Smooth muscle cell of the brain vasculature (primary cell): Measurements from ENCODE around the gene CLIC6.

Source experiments
- DNase-seq: peaks from one replicate; pipeline ENCODE4 v3.0.0-alpha.2; 2012; ENCODE audit warnings: low read depth, low spot score

The CLIC6 gene

GRCh38 chr21:34668803-34669148, at the start of gene CLIC6:
TSS of gene CLIC6 (plus strand) at chr21:34668994. CDS start at chr21:34669389, 395 bp downstream.
- DNase-seq = no peak

GRCh38 chr21:34619841-34620665, 48.7 kb upstream of the CLIC6 start:
- no peak for DNase-seq

DNA sequence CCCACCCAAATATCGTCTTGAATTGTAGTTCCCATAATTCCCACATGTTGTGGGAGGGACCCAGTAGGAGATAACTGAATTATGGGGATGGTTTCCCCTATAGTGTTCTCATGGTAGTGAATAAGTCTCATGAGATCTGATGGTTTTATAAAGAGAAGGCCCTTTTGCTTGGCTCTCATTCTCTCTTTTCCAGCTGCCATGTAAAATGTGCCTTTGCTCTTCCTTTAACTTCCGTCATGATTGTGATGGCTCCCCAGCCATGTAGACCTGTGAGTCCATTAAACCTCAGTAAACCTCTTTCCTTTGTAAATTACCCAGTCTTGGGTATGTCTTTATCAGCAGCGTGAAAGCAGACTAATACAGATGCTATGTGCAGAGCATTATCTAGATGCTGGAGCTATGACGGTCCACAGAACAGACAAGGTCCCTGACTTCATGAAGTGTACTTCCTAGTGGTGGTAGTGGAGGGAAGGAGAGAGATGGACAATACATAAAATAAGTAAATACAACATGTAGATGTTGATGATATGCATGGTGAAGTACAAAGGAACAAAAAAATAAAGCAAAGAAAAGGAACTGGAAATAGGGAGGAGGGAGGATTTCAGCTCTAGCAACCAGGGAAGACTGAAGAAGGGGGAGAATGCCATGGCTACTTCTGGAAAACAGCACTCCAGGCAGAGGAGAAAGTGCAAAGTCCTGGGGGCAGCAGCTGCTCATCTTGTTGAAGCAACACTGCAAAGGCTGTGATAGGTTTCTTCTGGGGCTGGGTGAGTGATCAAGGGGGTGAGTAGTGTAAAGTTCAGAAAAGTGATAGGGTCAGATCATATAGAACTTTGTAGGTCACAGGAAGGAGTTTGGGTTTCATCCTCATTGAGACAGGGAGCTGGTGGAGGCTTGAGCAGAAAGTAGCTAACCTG, 47.1 kb upstream of the CLIC6 start:
- DNase-seq = no peak

DNA sequence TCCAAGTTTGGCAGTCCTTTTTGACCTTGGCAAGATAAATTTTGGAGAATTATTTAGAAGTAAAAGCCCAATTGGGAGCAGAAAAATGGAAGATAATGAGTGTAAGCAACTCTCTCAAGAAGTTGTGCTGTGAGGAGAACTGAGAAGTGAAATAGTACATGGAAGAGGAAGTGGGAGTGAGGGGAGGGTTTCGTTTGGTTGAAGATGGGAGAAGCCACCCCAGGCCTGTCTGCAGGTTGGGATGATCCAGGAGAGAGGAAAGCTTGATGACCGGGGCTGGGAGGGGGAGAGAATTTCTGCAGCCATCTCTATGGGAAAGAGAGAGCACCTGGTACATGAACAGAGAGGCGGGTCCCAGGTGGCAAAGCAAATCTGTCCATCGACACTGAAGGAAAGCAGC, 45.3 kb upstream of the CLIC6 start:
- no peak for DNase-seq

DNA sequence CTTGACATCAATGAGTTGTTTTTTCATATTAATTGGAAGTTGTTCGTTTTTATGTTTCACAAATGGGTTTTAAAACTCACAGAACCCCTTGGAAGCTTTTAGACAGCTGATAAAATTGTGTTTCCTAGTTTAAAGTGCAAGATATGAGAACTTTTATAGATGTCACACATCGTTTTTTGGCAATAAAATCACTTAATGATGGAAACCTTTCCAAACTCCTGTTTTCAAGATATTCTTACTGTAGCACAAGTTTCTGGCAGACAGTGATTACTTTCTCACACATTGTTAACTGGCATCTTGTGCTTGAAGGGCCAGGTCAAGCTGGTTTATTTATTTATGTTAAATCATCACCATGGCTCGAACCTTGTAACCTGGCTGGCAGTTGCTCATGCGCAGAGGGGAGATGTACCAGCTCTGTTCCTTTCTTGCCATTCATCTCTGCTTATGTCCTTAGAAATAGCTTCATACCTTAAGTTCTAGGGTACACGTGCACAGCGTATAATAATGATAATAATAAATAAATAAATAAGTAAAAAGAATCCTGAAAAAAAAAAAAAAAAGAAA, 43.7 kb upstream of the CLIC6 start:
- no peak for DNase-seq

GRCh38 chr21:34626131-34626530, 42.7 kb upstream of the CLIC6 start:
- DNase-seq = no peak

DNA sequence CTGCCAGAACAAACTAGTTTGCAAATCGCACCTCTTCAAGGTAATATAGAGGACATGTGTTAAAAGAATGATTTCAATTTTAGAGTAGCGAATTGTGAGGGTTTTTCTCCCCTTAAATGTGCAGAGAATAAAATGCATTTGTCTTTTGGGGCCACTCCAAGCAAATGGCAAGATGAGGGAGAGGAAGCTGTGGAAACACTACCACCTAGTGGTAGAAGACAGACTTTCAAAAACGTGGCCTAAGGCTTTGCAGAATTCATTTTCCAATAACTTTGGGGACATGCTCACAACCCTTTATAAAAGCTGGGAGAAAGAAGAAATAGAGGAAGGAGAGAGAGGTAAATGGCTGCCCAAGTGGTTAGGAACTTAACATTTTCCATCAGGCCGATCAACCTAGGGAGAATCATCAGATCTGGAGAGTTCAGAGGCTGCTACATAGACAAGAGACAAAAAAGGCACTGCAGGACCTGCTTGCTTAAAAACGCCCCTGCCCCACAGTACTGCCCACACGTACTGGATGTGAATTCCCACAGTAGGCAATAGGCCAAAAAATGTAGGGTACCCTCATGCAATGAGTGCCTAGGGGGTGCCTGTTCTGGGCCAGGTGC, 38.2 kb upstream of the CLIC6 start:
- DNase-seq = peak; percentile 32

GRCh38 chr21:34632498-34632897, 36.3 kb upstream of the CLIC6 start:
- no peak for DNase-seq

DNA sequence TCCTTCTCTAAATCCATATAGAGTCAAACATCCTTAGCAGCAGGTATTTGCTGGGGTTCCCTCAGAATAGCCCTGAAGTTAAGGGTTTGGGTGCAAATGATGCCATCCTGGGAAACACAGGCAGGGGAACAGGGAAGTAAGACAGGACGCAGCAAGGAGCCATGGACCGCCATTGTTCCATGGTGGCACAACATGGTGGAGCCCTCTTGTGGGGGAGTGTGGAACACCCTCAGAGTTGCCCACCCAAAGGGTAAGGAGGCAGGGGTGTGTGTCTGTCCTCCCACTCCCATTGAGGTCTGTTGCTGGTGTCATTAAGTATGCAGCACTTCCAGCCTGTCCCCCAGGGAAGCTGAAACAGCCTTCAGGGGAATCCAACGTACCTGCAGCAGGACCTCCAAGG, 33.5 kb upstream of the CLIC6 start:
- DNase-seq = no peak

- DNase-seq = no peak
Measured at GRCh38 chr21:34636961-34637360, 31.8 kb upstream of the CLIC6 start.

- DNase-seq = no peak
Measured at GRCh38 chr21:34639250-34639649, 29.5 kb upstream of the CLIC6 start.

GRCh38 chr21:34639882-34640788, 28.7 kb upstream of the CLIC6 start:
- no peak for DNase-seq

- DNase-seq = no peak
Measured at GRCh38 chr21:34640858-34641257, 27.9 kb upstream of the CLIC6 start.

DNA sequence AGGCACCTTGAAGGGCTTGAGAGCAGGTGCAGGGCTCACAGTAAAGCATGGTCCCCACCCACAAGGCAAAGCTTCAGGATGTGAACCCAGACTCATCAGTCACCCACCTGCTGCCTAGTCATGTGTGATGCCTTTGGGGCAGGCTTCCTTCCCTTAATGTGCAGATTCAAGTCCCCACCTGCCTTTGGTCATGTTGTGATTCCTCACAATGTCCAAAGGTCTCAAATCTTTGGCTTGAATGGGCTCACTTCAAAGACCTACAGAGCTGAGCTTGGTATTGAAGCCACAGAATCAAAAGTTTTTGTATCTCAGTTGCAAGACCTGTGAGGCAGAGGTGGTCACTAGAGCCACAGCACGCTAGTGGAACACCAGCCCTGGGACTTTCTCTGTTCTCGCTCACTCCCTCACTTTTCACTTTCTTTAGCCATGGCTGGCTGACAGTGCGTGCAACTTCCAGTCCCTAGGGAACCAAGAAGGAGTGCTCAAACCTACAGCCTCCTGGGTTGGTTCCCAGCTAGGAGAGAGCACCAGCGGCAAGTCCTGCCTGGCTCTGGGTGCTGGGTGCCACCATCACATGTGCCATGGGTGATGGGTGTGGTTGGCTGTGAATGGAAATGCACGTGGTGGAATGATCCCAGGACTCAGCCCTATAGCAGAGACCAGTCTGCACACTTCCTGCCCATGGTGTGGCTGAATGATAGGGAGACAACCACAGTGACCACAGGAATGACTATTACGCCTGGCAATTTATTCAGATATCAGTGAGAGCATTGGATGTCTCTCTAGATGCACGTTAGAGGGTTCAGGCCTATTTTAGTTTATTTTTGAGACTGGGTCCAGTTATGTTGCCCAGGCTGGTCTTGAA, 26.4 kb upstream of the CLIC6 start:
- DNase-seq = no peak

- no peak for DNase-seq
Measured at GRCh38 chr21:34644825-34645224, 24.0 kb upstream of the CLIC6 start.

DNA sequence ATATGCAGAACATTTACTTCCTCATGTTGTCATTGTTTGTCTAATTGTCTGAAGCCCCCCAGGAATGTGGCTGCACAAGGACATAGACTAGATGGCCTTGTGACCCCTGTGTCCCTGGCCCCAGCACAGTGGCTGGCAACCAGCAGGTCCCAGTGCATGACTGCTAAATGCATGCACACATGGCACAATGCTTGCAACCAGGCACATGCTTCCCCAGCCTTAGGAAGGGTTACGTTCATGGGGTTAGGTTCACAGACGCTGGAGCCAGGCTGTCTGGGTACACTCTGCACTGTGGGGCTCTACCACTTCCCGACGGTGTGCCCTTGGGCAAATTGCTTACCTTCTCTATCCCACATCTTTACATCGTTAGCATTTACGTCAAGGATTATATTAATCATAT, 21.2 kb upstream of the CLIC6 start:
- no peak for DNase-seq

DNA sequence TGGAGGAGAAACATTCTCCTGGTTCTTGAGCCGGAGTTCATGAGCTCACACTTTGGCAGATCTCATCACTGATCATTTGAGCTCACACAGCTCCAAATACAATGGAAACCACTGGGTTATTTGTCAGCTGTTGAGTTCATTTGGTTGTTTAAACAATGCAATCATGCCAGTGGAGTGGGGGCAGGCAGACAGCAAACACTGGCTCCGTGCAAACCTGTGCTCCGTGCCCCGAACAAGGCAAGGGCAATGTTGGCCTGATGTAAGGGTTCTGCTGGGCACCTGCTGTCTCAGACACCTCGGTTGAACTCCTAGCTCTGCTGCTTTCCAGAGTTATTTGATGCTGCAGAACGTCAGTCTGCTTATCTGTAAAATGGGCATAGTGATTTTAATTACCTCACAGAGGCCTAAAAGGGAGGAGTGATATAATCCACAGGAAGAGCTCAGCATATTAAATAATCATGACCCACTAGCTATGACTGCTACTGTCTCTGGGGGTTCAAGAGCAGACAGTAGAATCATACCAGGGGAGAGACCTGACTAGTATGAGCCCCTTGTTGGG, 20.0 kb upstream of the CLIC6 start:
- DNase-seq = no peak

DNA sequence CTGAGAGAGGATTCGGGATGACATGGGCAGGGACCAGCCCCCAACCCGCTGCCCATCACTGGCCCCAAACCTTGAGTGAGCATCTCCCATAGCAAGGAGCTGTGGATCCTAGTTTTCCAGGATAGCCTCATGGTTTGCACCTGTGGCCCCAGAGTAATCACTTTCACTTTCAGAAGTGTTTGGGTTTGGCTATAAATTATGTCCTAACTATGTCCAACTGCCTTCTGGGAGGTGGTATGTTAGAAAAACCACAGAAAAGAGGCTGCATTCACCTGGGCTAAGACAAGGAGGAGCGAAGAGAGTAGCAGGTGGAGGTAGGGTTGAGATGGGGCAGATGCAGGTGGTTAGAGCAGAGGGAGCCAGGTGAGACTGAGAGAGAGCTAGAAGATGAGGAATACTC, 19.4 kb upstream of the CLIC6 start:
- DNase-seq = no peak

GRCh38 chr21:34650861-34651431, 17.8 kb upstream of the CLIC6 start:
- no peak for DNase-seq
